Measurements from ENCODE around the gene CHD5.

The CHD5 gene

DNA sequence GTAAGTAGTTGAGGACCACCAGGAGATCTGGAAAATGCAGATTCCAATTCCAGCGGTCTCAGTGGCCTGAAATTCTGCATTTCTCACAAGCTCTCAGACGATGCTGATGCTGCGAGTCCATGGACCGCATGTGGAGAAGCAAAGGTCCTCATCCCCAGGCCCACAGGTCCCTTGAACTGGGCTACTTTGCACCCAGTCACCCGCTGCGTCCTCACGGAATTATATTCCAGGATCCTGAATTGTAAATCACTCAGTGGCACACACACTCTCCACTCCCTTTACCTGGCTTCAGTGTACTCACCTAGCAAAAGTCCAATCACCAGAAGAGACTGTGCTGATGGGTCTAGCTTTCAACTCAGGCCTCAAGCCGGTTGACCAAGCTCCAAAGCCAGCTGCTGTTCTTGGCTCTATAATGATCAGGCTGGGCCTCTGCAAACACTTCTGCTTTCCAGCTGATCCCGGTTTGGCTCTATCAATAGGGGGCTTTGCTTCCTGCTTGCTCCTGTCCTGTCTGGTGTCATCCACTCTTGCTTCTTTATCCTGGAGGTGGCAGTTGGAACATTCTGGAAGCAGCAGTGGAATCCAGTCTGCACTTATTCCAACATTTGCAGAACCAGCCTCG, 20.2 kb upstream of the CHD5 start:
- no peak for DNase-seq (ENCODE audit: low spot score)

- peak; percentile 99 for DNase-seq (ENCODE audit: low spot score)
Observed at GRCh38 chr1:6199298-6200187, 19.4 kb upstream of the CHD5 start, which contains the start of gene RPL22. TSS of gene RPL22 (minus strand) at chr1:6199595. CDS start at chr1:6199573, 22 bp downstream.

DNA sequence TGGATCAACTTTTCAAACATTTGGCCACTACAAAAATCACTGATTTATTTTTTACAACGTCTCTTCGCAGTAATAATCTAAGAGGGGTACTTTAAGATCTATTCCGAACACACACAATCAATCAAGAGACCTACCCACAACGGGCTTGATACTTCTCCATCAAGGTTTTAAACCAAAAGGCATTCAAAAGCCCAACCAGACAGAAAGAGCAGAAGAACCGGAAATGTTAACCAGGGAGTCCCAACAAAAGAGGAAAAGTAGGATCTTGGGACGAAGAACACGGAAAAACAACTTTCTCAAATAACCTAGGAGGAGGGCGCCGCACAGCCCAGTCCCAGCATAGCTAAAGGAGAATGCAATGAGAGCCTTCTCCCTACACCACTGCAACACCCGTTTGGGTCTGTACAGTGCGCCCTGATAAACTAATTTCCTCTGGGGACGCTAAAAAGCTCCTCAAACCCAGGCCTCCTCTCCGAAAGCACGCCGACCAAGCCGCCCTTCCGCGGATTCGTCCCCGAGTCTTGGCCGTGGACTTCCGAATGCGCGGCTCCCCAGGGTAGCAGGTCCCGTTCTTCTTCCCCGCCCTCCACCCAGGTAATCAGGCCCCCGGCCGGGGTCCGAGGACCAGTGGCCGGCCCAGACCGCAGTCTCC, 18.7 kb upstream of the CHD5 start:
- no peak for DNase-seq (ENCODE audit: low spot score)

- DNase-seq (ENCODE audit: low spot score) = no peak
Observed at GRCh38 chr1:6197746-6198427, 17.8 kb upstream of the CHD5 start.

DNA sequence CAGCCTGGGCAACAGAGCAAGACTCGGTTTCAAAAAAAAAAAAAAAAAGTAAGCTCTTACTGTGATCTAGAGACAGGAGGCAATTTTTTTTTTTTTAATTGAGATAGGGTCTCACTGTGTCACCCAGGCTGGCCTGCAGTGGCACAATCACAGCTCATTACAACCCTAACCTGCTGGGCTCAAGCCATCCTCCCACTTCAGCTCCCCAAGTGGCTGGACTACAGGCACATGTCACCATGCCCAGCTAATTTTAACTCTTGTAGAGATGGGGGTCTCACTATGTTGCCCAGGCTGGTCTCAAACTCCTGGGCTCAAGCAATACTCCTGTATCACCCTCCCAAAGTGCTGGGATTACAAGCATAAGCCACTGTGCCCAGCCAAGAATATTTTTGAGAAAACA, 11.8 kb upstream of the CHD5 start:
- DNase-seq (ENCODE audit: low spot score) = no peak

DNA sequence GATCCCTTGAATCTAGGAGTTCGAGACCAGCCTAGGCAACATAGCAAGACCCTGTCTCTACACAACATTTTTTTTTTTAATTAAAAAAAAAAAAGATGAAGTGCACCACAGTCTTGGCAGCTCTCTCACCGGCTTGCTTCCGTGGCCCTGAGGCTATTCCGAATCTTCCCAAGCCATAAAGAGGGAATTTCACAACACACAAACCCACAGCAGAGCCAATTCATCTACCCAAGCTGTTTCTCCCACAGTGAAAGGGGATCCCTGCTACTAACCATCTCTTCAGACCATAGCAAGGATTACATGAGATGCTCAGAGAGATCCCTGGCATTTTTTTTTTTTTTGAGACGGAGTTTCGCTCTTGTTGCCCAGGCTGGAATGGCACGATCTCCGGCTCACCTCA, 8.3 kb upstream of the CHD5 start:
- DNase-seq (ENCODE audit: low spot score) = no peak

GRCh38 chr1:6185635-6186382, 5.7 kb upstream of the CHD5 start:
- DNase-seq (ENCODE audit: low spot score) = no peak

DNA sequence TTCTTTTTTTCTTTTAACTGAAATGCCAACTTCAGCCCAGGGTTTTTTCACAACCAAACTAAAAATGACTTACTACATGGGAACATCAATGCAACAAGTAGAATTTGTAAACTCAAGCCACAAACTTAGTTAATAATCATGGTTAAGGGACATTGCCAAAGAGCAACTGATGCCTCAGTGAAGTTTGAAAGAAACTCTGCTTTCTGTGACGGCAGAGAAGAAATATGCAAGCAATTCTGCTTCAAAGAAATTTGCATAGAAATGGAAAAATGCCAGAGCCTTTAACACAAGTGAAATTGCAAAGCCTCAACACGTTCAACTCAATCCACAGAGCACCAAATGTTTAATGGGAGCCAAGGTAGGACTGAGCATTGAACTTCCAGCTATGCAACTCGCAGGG, 5.0 kb upstream of the CHD5 start:
- DNase-seq (ENCODE audit: low spot score) = peak; percentile 81

DNA sequence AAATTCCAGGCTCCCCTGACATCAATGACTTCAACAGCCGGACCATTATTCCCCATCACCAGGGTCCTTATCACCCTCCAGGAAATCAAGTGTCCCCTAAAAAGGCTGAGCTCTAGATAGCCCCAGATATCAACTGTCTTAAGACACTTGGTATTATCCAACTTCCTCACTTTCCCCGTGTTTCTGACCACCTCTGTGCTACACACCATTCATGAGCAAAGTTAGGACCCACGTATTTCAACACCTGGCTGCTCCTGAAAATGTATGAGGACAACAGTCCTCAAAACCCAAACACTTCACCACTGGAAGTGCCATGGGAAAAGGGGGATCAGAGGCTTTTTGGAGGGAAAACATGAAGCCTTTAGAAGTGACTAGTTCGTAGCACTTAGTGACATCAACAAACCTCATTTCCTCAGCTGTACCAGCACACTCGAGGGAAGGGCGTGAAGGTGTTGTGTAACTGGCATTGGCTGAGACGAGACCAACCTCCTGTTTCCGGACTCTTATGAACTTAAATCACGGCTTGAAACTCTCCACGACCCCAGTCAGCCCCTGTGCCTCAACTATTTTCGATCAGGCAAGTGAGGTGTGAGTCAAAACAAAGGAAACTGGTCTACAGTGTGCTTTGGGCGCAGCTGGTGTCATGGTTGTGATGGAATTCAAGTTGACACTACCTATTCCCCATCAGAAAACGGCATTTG, 4.1 kb upstream of the CHD5 start:
- DNase-seq (ENCODE audit: low spot score) = no peak

GRCh38 chr1:6183520-6183989, 3.4 kb upstream of the CHD5 start:
- peak; percentile 52 for DNase-seq (ENCODE audit: low spot score)

DNA sequence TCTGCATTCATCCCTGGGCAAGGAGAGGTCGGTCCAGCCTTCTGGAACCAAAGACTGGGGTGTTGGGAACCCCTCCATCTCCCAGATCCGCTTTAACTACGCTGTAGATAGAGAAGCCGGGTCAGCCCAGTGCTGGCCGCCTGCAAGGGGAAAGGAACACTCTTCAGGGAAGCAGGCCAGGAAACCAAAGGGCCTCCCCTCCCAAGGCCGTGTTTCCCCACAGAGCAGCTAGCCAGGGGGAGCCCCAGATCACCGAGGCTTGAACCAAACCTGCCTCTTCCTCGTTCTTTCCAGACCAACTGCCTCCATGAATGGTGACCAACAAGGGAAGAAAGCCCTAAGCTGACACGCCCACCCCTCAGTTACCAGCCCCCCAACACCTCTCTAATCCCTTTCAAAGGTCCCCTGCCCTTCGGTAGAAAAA, 1.2 kb upstream of the CHD5 start:
- no peak for DNase-seq (ENCODE audit: low spot score)

GRCh38 chr1:6180707-6181311, 688 bp upstream of the CHD5 start:
- DNase-seq (ENCODE audit: low spot score) = no peak

- DNase-seq (ENCODE audit: low spot score) = no peak
Observed at GRCh38 chr1:6179564-6180175, 451 bp downstream of the CHD5 start.

DNA sequence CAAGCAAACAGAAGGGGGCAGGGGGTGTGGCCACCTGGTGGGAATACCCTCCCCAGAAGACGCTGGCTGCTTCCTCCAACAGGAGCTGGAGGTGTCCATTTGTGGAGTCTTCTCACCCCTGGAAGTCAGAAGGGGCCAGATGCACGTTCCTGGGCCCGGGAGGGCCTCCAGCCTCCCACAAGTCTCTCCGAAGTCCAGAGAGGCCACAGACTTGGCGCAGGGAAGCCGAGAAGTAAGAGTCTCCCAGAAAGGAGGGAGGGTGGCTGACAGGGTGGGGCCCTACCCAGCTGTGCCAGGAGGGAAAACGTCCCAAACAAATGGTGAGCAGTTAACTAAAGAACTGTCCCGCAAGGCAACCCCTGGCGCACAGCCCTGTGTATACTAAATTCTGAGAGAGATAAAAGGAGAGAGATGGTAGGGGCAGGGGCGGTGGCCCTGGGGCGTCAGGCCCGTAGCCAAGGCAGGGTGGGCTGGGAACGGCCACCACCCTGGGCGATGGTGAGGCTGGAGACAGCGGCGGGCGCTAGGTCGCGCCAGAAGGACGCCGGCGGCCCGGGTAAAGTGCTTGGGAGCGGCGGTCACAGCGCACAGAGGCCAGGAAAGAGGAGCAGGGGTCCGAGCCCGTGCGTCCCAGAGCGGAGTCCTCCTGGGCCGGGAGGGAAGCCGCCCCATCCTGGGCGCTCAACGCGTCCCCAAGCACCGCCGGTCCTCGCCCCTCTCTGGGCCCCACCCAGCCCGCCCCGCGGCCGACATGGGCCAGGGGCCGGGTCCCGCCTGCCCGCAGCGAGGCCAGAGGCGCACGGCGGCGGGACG, 1.2 kb downstream of the CHD5 start:
- no peak for DNase-seq (ENCODE audit: low spot score)

DNA sequence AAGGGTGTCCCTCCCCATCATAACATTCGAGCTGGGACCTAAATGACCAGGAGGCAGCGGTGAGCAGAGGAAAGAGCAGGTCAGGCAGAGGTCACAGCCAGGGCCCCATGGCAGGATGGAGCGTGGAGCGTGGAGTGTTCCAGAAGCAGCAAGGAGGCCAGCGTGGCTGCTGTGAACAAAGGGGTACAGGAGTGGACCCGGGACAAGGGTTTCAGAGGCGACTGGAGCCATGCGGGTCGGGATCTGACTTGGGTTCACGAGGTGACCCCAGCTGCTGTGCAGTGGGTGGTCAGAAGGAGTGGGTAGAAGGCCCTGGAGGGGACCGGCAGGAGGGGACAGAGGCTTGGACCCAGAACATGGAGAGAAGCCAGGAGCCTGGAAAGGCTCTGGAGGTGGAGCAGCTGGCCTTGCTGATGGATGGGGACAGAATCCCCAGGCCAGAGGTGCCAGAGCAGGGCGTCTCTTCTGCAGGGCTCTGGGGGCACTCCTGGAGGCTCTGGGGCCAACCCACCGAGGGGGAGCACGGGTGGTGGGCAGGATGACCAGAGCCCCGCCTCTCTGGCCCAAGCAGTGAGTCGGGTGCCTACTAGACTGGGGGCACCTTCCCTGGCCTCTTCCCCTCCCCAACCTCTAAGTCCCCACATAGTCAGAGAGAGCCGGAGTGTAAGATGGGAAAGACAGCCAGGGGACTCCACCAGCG, 2.3 kb downstream of the CHD5 start:
- no peak for DNase-seq (ENCODE audit: low spot score)

DNA sequence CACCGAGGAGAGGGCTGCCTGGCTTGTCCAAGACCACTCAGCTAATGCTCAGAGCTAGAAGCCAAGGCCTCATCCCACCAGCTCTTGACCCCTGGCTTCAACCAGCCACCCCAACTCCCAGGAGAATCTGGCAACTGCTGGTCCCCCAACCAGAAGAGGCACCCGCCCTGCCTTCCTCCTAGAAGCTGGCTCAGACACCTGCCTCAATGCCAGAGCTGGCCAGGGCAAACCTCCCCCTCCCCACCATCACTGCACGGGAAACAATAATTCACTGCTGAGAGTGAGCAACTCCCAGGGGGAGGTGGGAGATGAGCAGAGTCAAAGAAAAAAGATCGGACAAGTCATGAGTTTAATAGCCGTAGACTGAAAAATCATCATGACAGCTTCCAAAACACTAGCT, 3.3 kb downstream of the CHD5 start:
- DNase-seq (ENCODE audit: low spot score) = no peak

- DNase-seq (ENCODE audit: low spot score) = no peak
Observed at GRCh38 chr1:6175411-6175828, 4.7 kb downstream of the CHD5 start.

- no peak for DNase-seq (ENCODE audit: low spot score)
Observed at GRCh38 chr1:6174621-6175410, 5.3 kb downstream of the CHD5 start.
